Measurements from ENCODE around the gene ATP6V1D. TPM values are rescaled to one million over a fixed set of nuclear protein-coding genes. Genes with fewer than 3 reads are reported as not detected.
"Not testable (repeated sequence)": the region's sequence is repeated elsewhere in the genome, so short reads cannot be mapped to it uniquely, and the experiment has no call there.

The ATP6V1D gene
- total RNA-seq, 1 experiment from 2014 or later: 245 TPM

- in situ Hi-C loops (cut with HindIII; ENCODE audit: low pct_unique_long_range_greater_than_20kb, low sequenced_read_pairs): no loop called here
- DNase-seq (ENCODE audit: low read depth, low spot score): peak; percentile 77
Observed at GRCh38 chr14:67331368-67332125, 28.1 kb downstream of the ATP6V1D start.

GRCh38 chr14:67329666-67330065 lies 29.9 kb downstream of the ATP6V1D start:
- in situ Hi-C loops (cut with HindIII; ENCODE audit: low pct_unique_long_range_greater_than_20kb, low sequenced_read_pairs); DNase-seq (ENCODE audit: low read depth, low spot score): not testable (repeated sequence)

GRCh38 chr14:67319142-67319541 lies 40.5 kb downstream of the ATP6V1D start:
- in situ Hi-C loops (cut with HindIII; ENCODE audit: low pct_unique_long_range_greater_than_20kb, low sequenced_read_pairs): no loop called here
- no peak for DNase-seq (ENCODE audit: low read depth, low spot score)

GRCh38 chr14:67317822-67318221 lies 41.8 kb downstream of the ATP6V1D start:
- in situ Hi-C loops (cut with HindIII; ENCODE audit: low pct_unique_long_range_greater_than_20kb, low sequenced_read_pairs): no loop called here
- no peak for DNase-seq (ENCODE audit: low read depth, low spot score)

- in situ Hi-C loops (cut with HindIII; ENCODE audit: low pct_unique_long_range_greater_than_20kb, low sequenced_read_pairs): no loop called here
- no peak for DNase-seq (ENCODE audit: low read depth, low spot score)
Observed at GRCh38 chr14:67313153-67313552, 46.5 kb downstream of the ATP6V1D start.

GRCh38 chr14:67311868-67312267 lies 47.7 kb downstream of the ATP6V1D start:
- DNase-seq (ENCODE audit: low read depth, low spot score): no peak
- in situ Hi-C loops (cut with HindIII; ENCODE audit: low pct_unique_long_range_greater_than_20kb, low sequenced_read_pairs): no loop called here

Small RNAs within 50 kb of the gene (small RNA-seq; reads per million reads assigned to genes)
- gene RF00019: 0 reads per million in 2 experiments

Other genes with a start within 250 kb of the ATP6V1D start
- gene GARIN2, start 170.4 kb downstream of the ATP6V1D start, total RNA-seq (2014; rRNA removed; shearing (Covaris generic)): not detected in 2 replicates
- 8.7 and 10.1 TPM in 2 replicates for gene PALS1, start 118.4 kb downstream of the ATP6V1D start, total RNA-seq (2014; rRNA removed; shearing (Covaris generic))
- 231 and 257 TPM in 2 replicates for gene EIF2S1, start 524 bp upstream of the ATP6V1D start, total RNA-seq (2014; rRNA removed; shearing (Covaris generic))
- 0.55 and 0.69 TPM in 2 replicates for gene PLEK2, start 52.4 kb upstream of the ATP6V1D start, total RNA-seq (2014; rRNA removed; shearing (Covaris generic))
- gene TMEM229B, start 128.9 kb upstream of the ATP6V1D start, total RNA-seq (2014; rRNA removed; shearing (Covaris generic)): 59.2 and 62.3 TPM in 2 replicates
- 143 and 156 TPM in 2 replicates for gene PLEKHH1, start 173.5 kb upstream of the ATP6V1D start, total RNA-seq (2014; rRNA removed; shearing (Covaris generic))
- gene PIGH, start 240.5 kb upstream of the ATP6V1D start, total RNA-seq (2014; rRNA removed; shearing (Covaris generic)): 48.7 and 52.4 TPM in 2 replicates

All from SK-MEL-5 (cell line).